Measurements from ENCODE around the gene PEX1. TPM values are rescaled to one million over a fixed set of nuclear protein-coding genes. Genes with fewer than 3 reads are reported as not detected.
A peak's percentile ranks its signal among the peaks of the same experiment; 100 is the strongest.

The PEX1 gene
- total RNA-seq, 1 donor from 2014 or later, result 26.8 TPM

GRCh38 chr7:92506363-92506762 lies 22.0 kb downstream of the PEX1 start:
- Mint-ChIP-seq H3K36me3 (ENCODE audit: insufficient read depth) (peaks cover 8% of the 10 kb centered on the region), H3K9me3 (ENCODE audit: low read depth) (no peaks in the 10 kb centered on the region), H3K27me3 (no peaks in the 10 kb centered on the region), H3K27ac (no peak overlapping the region), H3K4me3 (ENCODE audit: low read depth) (no peak overlapping the region), H3K4me1 (ENCODE audit: low read depth) (no peaks in the 10 kb centered on the region)
- no peak for DNase-seq (ENCODE audit: low spot score, unreplicated experiment)
- TF ChIP-seq, protein P1, sequence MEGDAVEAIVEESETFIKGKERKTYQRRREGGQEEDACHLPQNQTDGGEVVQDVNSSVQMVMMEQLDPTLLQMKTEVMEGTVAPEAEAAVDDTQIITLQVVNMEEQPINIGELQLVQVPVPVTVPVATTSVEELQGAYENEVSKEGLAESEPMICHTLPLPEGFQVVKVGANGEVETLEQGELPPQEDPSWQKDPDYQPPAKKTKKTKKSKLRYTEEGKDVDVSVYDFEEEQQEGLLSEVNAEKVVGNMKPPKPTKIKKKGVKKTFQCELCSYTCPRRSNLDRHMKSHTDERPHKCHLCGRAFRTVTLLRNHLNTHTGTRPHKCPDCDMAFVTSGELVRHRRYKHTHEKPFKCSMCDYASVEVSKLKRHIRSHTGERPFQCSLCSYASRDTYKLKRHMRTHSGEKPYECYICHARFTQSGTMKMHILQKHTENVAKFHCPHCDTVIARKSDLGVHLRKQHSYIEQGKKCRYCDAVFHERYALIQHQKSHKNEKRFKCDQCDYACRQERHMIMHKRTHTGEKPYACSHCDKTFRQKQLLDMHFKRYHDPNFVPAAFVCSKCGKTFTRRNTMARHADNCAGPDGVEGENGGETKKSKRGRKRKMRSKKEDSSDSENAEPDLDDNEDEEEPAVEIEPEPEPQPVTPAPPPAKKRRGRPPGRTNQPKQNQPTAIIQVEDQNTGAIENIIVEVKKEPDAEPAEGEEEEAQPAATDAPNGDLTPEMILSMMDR (IDR thresholded peaks at IDR 0.05; ENCODE audit: unreplicated experiment), result no peak

DNA sequence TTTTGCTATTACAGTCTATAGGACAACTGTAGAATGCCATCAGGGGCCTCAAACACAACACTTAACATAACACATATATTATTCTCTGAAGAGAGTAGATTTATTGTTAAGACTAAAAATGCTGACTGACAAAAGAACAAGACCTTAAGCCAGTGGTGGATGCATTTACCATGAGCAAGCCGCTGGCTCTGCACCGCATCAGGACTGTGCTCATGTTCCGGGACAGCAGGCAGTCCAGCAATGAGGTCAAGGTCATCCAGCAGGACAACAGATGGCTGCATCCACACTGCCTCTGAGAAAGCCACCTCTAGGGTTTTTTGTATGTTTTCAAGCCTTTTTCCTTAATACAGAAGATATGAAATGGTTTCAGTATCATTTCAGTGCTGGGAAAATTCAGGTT lies 23.8 kb downstream of the PEX1 start:
- Mint-ChIP-seq H3K27me3 (no peaks in the 10 kb centered on the region), H3K9me3 (ENCODE audit: low read depth) (no peaks in the 10 kb centered on the region), H3K4me3 (ENCODE audit: low read depth) (no peak overlapping the region), H3K36me3 (ENCODE audit: insufficient read depth) (peaks cover 17% of the 10 kb centered on the region), H3K4me1 (ENCODE audit: low read depth) (no peaks in the 10 kb centered on the region), H3K27ac (no peak overlapping the region)
- TF ChIP-seq, protein P1 (IDR thresholded peaks at IDR 0.05; ENCODE audit: unreplicated experiment), result no peak
- DNase-seq (ENCODE audit: low spot score, unreplicated experiment), result no peak

DNA sequence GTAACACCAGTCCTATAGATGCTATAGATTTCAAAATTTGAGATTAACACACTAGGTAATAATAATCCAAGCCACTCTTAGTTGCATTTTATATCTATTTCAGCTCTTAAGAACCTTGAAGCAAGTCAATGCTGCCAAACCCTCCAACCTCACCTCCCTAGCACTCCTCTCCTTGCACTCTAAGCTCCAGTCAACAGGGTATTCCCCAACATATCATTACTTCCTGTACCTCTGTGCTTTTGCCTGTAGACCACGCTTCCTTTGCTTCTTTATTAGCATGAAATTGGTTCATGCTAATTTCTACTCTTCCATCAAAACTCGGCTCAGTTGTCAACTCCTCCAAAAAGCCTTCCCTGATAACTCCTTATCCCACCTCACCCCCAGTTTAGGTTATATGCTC lies 24.6 kb downstream of the PEX1 start:
- H3K4me3 Mint-ChIP-seq (ENCODE audit: low read depth), result no peak overlapping the region
- no peak for DNase-seq (ENCODE audit: low spot score, unreplicated experiment)
- H3K9me3 Mint-ChIP-seq (ENCODE audit: low read depth), result no peaks in the 10 kb centered on the region
- H3K27me3 Mint-ChIP-seq, result no peaks in the 10 kb centered on the region
- peak overlapping the region; percentile 71 for H3K27ac Mint-ChIP-seq
- H3K4me1 Mint-ChIP-seq (ENCODE audit: low read depth), result no peaks in the 10 kb centered on the region
- TF ChIP-seq, protein P1 (IDR thresholded peaks at IDR 0.05; ENCODE audit: unreplicated experiment), result no peak
- H3K36me3 Mint-ChIP-seq (ENCODE audit: insufficient read depth), result peaks cover 22% of the 10 kb centered on the region

DNA sequence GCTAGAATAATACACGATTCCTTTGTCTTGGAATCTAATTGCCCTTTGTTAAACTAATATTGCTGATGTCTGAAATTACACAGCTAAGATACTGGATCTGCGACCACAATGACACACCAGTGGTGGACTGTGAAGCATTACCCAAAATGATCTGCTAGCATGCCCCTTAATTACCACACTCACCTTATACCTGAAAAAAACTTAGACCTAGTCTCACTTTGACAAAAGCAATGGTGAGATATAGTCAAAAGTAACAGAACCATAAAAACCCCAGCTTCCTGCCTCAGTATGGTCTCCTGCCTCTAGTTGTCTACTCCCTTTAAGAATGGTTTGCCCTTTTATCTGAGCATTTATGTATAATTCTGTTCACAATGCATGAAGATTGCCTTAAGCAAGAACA lies 29.8 kb downstream of the PEX1 start:
- no peak overlapping the region for H3K4me3 Mint-ChIP-seq (ENCODE audit: low read depth)
- H3K27me3 Mint-ChIP-seq, result no peaks in the 10 kb centered on the region
- H3K4me1 Mint-ChIP-seq (ENCODE audit: low read depth), result no peaks in the 10 kb centered on the region
- H3K27ac Mint-ChIP-seq, result peak overlapping the region; percentile 23
- peaks cover 21% of the 10 kb centered on the region for H3K36me3 Mint-ChIP-seq (ENCODE audit: insufficient read depth)
- TF ChIP-seq, protein P1 (IDR thresholded peaks at IDR 0.05; ENCODE audit: unreplicated experiment), result no peak
- DNase-seq (ENCODE audit: low spot score, unreplicated experiment), result no peak
- no peaks in the 10 kb centered on the region for H3K9me3 Mint-ChIP-seq (ENCODE audit: low read depth)

GRCh38 chr7:92496876-92497275 lies 31.4 kb downstream of the PEX1 start:
- Mint-ChIP-seq H3K4me1 (ENCODE audit: low read depth) (no peaks in the 10 kb centered on the region), H3K27me3 (no peaks in the 10 kb centered on the region), H3K27ac (no peak overlapping the region), H3K9me3 (ENCODE audit: low read depth) (no peaks in the 10 kb centered on the region), H3K36me3 (ENCODE audit: insufficient read depth) (peaks cover 23% of the 10 kb centered on the region), H3K4me3 (ENCODE audit: low read depth) (no peak overlapping the region)
- TF ChIP-seq, protein P1 (IDR thresholded peaks at IDR 0.05; ENCODE audit: unreplicated experiment), result no peak
- DNase-seq (ENCODE audit: low spot score, unreplicated experiment), result no peak
